ENCODE data around the gene GRK3. TPM values are rescaled to one million over a fixed set of nuclear protein-coding genes. Genes with fewer than 3 reads are reported as not detected.
A peak's percentile ranks its signal among the peaks of the same experiment; 100 is the strongest.
"Not testable (repeated sequence)": the region's sequence is repeated elsewhere in the genome, so short reads cannot be mapped to it uniquely, and the experiment has no call there.

Gene GRK3
- 10 to 100 TPM; 17.2 to 45.1 (median 27.1) TPM for total RNA-seq

DNA sequence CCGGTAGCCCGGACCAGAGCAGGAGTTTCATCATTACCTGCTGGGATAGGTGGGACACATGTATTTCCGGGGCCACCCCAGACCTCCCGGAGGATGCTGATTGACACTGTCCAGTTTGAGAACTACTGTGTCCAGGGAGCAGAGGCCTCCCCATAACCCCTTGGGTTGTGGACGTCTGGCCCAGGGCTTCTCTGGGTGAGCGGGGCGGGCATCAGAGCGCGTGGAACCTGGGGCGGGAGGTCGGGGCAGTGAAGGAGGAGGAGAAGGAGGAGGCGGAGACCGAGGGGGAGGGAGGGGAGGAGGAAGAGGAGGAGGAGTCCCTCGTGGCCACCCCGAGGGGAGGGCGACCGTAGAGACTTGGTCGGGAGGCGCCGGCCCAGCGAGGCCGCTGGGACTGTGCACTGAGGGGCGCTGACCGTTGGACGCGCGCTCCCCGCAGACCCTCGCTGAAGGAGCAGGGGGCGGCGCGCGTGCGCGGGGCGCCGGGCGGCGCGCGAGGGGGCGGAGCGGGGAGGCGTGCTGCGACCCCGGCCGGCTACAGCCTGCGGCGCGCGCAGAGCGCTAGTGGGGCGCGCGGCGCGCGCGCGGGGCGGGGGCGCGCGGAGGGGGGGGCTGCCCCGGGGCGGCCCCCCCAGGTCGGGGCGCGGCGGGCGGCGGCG, at the start of gene GRK3:
Gene GRK3 (plus strand): TSS at position 356 of the 659 bp plus-strand sequence. CDS start 366 bp downstream, outside the sequence.
- TF ChIP-seq CTCF (IDR thresholded peaks at IDR 0.05), result no peak
- ATAC-seq (ENCODE audit: low FRiP score) (peak; percentile 81), DNase-seq (ENCODE audit: low spot score) (peak; percentile 27)

- DNase-seq (ENCODE audit: low spot score), result no peak
- no peak for TF ChIP-seq CTCF (IDR thresholded peaks at IDR 0.05)
Measured at GRCh38 chr22:25518000-25518663, 46.3 kb upstream of the GRK3 start.

GRCh38 chr22:25525376-25525775, 39.1 kb upstream of the GRK3 start:
- no peak for ATAC-seq (ENCODE audit: low FRiP score)
- no peak for DNase-seq (ENCODE audit: low spot score)
- TF ChIP-seq CTCF (IDR thresholded peaks at IDR 0.05), result no peak

More at GRCh38 chr22:25518000-25518663, 46.3 kb upstream of the GRK3 start:
- ATAC-seq (ENCODE audit: low FRiP score), result no peak

DNA sequence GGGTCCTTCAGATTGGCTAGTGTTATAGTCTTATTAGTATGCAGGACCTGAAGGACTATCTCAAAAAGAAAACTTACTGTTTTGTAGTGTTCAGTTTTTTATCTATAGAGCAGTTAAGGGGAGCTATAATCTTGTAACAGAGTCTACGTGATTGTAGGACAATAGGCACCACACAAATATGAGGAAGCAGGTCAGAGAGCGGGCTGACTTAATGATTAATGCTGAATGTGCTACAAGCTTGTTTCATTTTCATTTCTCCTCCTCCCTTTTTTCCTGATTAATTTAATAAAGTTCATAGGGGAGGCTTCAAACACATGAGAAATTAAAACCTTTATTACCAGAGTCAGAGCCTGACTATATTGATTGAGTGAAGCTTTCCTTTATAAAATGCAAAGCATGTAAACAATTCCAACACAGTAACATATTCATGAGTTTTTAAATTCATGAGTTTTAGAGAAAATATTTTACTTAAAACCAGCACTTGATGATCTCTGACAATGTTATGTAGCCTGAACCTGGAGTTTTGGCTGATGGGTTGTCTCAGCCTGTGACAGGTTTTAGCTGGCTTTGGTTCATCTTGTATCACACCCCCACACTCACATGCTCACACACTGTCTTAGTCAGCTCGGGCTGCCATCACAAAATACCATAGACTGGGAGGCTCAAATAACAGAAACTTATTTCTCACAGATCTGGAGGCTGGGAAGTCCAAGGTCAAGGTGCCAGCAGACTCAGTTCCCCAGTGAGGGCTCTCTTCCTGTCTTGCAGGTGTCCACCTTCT, 38.5 kb upstream of the GRK3 start:
- DNase-seq (ENCODE audit: low spot score), result not testable (repeated sequence)
- peak; percentile 73 for ATAC-seq (ENCODE audit: low FRiP score)

DNA sequence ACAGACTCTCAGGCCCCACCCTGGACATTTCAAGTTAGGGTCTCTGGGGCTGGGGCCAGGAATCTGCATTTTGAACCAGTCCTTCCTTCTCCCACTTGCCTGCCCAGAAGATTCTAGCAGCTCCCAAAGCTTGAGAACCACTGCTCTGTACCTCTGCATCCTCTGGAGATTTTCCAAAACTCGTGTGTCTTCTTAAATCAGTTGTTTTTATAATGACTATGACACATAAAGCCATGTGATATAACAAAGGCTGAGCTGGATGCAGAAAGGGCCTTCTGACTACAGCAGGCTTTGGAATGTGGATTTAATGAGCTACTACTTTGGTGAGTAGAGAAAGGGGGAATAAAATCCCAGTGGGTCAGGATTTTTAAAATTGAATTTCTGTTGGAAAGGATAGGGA, 37.5 kb upstream of the GRK3 start:
- ATAC-seq (ENCODE audit: low FRiP score), result not testable (repeated sequence)

GRCh38 chr22:25528068-25528467, 36.4 kb upstream of the GRK3 start:
- not testable (repeated sequence) for ATAC-seq (ENCODE audit: low FRiP score)

More for the DNA sequence above, 37.5 kb upstream of the GRK3 start:
- not testable (repeated sequence) for DNase-seq (ENCODE audit: low spot score)

DNA sequence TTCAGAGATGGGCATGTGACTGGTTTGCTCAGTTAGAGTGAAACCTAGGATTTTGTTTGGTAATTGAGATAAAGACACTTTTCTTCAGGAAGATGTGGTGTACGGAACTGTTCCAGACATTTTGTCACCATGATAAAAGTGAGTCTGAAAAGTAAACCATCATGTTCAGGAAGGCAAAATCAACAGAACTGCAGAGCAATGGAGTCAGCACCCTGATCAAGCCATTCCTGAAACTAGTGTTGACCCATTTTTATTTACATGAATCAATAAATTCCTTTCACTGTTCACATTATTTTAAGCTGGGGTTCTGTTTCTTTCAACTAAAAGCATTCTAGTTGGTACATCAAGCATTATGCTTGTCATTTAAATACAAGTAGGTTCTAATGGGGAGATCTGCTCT, 35.4 kb upstream of the GRK3 start:
- DNase-seq (ENCODE audit: low spot score); ATAC-seq (ENCODE audit: low FRiP score): not testable (repeated sequence)

More at GRCh38 chr22:25528068-25528467, 36.4 kb upstream of the GRK3 start:
- not testable (repeated sequence) for DNase-seq (ENCODE audit: low spot score)

- not testable (repeated sequence) for ATAC-seq (ENCODE audit: low FRiP score); DNase-seq (ENCODE audit: low spot score)
Measured at GRCh38 chr22:25529541-25530137, 34.8 kb upstream of the GRK3 start.

GRCh38 chr22:25531677-25532076, 32.8 kb upstream of the GRK3 start:
- not testable (repeated sequence) for DNase-seq (ENCODE audit: low spot score); ATAC-seq (ENCODE audit: low FRiP score)

DNA sequence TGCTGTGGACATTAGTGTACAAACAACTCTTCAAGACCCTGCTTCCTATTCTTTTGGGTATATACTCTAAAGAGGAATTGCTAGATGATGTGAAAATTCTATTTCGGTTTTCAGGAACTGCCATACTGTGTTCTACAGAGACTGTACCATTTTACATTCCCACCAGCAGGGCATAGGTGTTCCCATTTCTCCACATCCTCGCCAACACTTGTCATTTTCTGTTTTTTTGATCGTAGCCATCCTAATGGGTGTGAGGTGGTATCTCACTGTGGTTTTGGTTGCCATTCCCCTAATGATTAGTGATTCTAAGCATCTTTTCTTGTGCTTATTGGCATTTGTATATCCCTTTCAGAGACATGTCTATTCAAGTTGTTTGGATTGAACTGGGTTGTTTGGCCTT, 29.8 kb upstream of the GRK3 start:
- no peak for TF ChIP-seq CTCF (IDR thresholded peaks at IDR 0.05)
- DNase-seq (ENCODE audit: low spot score) (no peak), ATAC-seq (ENCODE audit: low FRiP score) (no peak)

Data from omental fat pad (tissue), 4 donors.